Mucosa of rectum (tissue), 2 donors: ENCODE data around the gene USPL1.

Experiments
- H3K27ac ChIP-seq, 2 donors: one replicate each; pipeline ENCODE4 v1.7.0; 2013; ENCODE audit warnings: inconsistent platforms in 2 of 2, low read depth in 2 of 2, low read length in 2 of 2
- H3K27me3 ChIP-seq, 2 donors: one replicate each; pipeline ENCODE4 v1.7.0; 2013; ENCODE audit warnings: low read length in 2 of 2; ENCODE audit not compliant: control insufficient read depth in 2 of 2, insufficient read depth in 2 of 2
- H3K36me3 ChIP-seq, 2 donors: one replicate each; pipeline ENCODE4 v1.7.0; 2013; ENCODE audit warnings: low read length in 2 of 2; ENCODE audit not compliant: control insufficient read depth in 2 of 2, insufficient read depth in 2 of 2
- H3K4me1 ChIP-seq, 2 donors: one replicate each; pipeline ENCODE4 v1.7.0; 2013; ENCODE audit warnings: low read length in 2 of 2, mild to moderate bottlenecking in 1 of 2; ENCODE audit not compliant: control insufficient read depth in 2 of 2, insufficient read depth in 2 of 2
- H3K4me3 ChIP-seq, 2 donors: one replicate each; pipeline ENCODE4 v1.7.0; 2013; ENCODE audit warnings: low read length in 2 of 2
- H3K9ac ChIP-seq, 2 donors: one replicate each; pipeline ENCODE4 v1.7.0; 2013; ENCODE audit warnings: low read length in 2 of 2, low read depth in 1 of 2, mild to moderate bottlenecking in 1 of 2
- H3K9me3 ChIP-seq, 2 donors: one replicate each; pipeline ENCODE4 v1.7.0; 2013; ENCODE audit warnings: low read length in 2 of 2; ENCODE audit not compliant: control insufficient read depth in 2 of 2
- donor health status: healthy.
- donor health status: Normal muscosa, but diverticular disease.

USPL1 gene

GRCh38 chr13:30617315-30618185, at the start of gene USPL1:
Gene USPL1, plus strand, starts transcription at chr13:30617920. Its CDS starts 3,221 bp downstream, at chr13:30621141.
- Histone ChIP-seq H3K4me3 (peak within 1 kb of the TSS; percentile 94 to 99), H3K27me3 (no peaks in the 10 kb centered on the region), H3K27ac (peak within 1 kb of the TSS; percentile 100), H3K36me3 (peaks cover 6 to 7% of the 10 kb centered on the region in 2 donors), H3K9me3 (no peaks in the 10 kb centered on the region), H3K9ac (peak within 1 kb of the TSS; percentile 100), H3K4me1 (peaks cover 10 to 15% of the 10 kb centered on the region in 2 donors)

GRCh38 chr13:30569901-30570576, 47.7 kb upstream of the USPL1 start:
- Histone ChIP-seq H3K27ac (no peak overlapping the region), H3K27me3 (no peaks in the 10 kb centered on the region), H3K4me1 (peaks cover 2 to 4% of the 10 kb centered on the region in 2 donors), H3K36me3 (no peaks in the 10 kb centered on the region), H3K9ac (no peak overlapping the region), H3K9me3 (no peaks in the 10 kb centered on the region), H3K4me3 (no peak overlapping the region)

GRCh38 chr13:30570691-30571090, 47.0 kb upstream of the USPL1 start:
- no peaks in the 10 kb centered on the region for H3K9me3 ChIP-seq
- H3K9ac ChIP-seq, result no peak overlapping the region
- no peak overlapping the region for H3K27ac ChIP-seq
- no peak overlapping the region for H3K4me3 ChIP-seq
- no peaks in the 10 kb centered on the region for H3K36me3 ChIP-seq
- H3K4me1 ChIP-seq, result peaks cover 2 to 4% of the 10 kb centered on the region in 2 donors
- H3K27me3 ChIP-seq, result no peaks in the 10 kb centered on the region

- Histone ChIP-seq H3K4me1 (peaks cover 4 to 7% of the 10 kb centered on the region in 2 donors), H3K27ac (peak overlapping the region in 1 of 2 donors; percentile 49), H3K9ac (peak overlapping the region in 1 of 2 donors; percentile 43)
These were observed 44.9 kb upstream of the USPL1 start for GRCh38 chr13:30572859-30573275.

GRCh38 chr13:30576528-30576927, 41.2 kb upstream of the USPL1 start:
- Histone ChIP-seq H3K9ac (no peak overlapping the region), H3K4me1 (peaks cover 4 to 7% of the 10 kb centered on the region in 2 donors), H3K9me3 (no peaks in the 10 kb centered on the region), H3K4me3 (no peak overlapping the region), H3K36me3 (no peaks in the 10 kb centered on the region), H3K27ac (no peak overlapping the region), H3K27me3 (no peaks in the 10 kb centered on the region)

More at GRCh38 chr13:30572859-30573275, 44.9 kb upstream of the USPL1 start:
- H3K4me3 ChIP-seq, result peak overlapping the region; percentile 58 to 70
- no peaks in the 10 kb centered on the region for H3K27me3 ChIP-seq
- H3K36me3 ChIP-seq, result no peaks in the 10 kb centered on the region
- H3K9me3 ChIP-seq, result no peaks in the 10 kb centered on the region

GRCh38 chr13:30577401-30577852, 40.3 kb upstream of the USPL1 start:
- H3K27ac ChIP-seq, result no peak overlapping the region
- H3K36me3 ChIP-seq, result no peaks in the 10 kb centered on the region
- peaks cover 3 to 5% of the 10 kb centered on the region in 2 donors for H3K4me1 ChIP-seq
- H3K4me3 ChIP-seq, result no peak overlapping the region
- H3K27me3 ChIP-seq, result no peaks in the 10 kb centered on the region
- no peak overlapping the region for H3K9ac ChIP-seq
- H3K9me3 ChIP-seq, result no peaks in the 10 kb centered on the region

- Histone ChIP-seq H3K27me3 (no peaks in the 10 kb centered on the region), H3K4me3 (no peak overlapping the region), H3K9ac (no peak overlapping the region), H3K36me3 (no peaks in the 10 kb centered on the region), H3K9me3 (no peaks in the 10 kb centered on the region), H3K4me1 (peaks cover 0 to 5% of the 10 kb centered on the region in 2 donors), H3K27ac (no peak overlapping the region)
These were observed 36.7 kb upstream of the USPL1 start for GRCh38 chr13:30580852-30581502.

- no peaks in the 10 kb centered on the region for H3K27me3 ChIP-seq
- no peaks in the 10 kb centered on the region for H3K9me3 ChIP-seq
- no peak overlapping the region for H3K4me3 ChIP-seq
- H3K9ac ChIP-seq, result no peak overlapping the region
- no peak overlapping the region for H3K27ac ChIP-seq
- peaks cover 0 to 5% of the 10 kb centered on the region in 2 donors for H3K4me1 ChIP-seq
- no peaks in the 10 kb centered on the region for H3K36me3 ChIP-seq
These were observed 36.1 kb upstream of the USPL1 start for GRCh38 chr13:30581582-30581981.

- no peak overlapping the region for H3K9ac ChIP-seq
- H3K27me3 ChIP-seq, result no peaks in the 10 kb centered on the region
- H3K4me3 ChIP-seq, result no peak overlapping the region
- H3K9me3 ChIP-seq, result no peaks in the 10 kb centered on the region
- H3K36me3 ChIP-seq, result no peaks in the 10 kb centered on the region
- no peaks in the 10 kb centered on the region for H3K4me1 ChIP-seq
- no peak overlapping the region for H3K27ac ChIP-seq
These were observed 33.5 kb upstream of the USPL1 start for GRCh38 chr13:30584051-30584731.
